Chondrocyte (in vitro differentiated cells): ENCODE data around the gene PINK1. TPM values are rescaled to one million over a fixed set of nuclear protein-coding genes. Genes with fewer than 3 reads are reported as not detected.

Experiments
- DNase-seq: peaks from one replicate; pipeline ENCODE4 v3.0.0; 2021; ENCODE audit warnings: mixed read lengths, low spot score
- H3K27ac Mint-ChIP-seq: one replicate; pipeline ENCODE4 v1.8.0; 2021; ENCODE audit warnings: mild to moderate bottlenecking, moderate library complexity, mixed read lengths; ENCODE audit not compliant: unreplicated experiment
- H3K27me3 Mint-ChIP-seq: 2 replicates; pipeline ENCODE4 v1.8.0; 2021; ENCODE audit warnings: low read depth, mixed read lengths
- H3K36me3 Mint-ChIP-seq: 2 replicates; pipeline ENCODE4 v1.8.0; 2021; ENCODE audit warnings: low read depth, mixed read lengths
- H3K4me1 Mint-ChIP-seq: 2 replicates; pipeline ENCODE4 v1.8.0; 2021; ENCODE audit warnings: low read depth, mild to moderate bottlenecking, mixed read lengths
- H3K4me3 Mint-ChIP-seq: one replicate; pipeline ENCODE4 v1.8.0; 2021; ENCODE audit warnings: mild to moderate bottlenecking, moderate library complexity, mixed read lengths; ENCODE audit not compliant: unreplicated experiment
- H3K9me3 Mint-ChIP-seq: 2 replicates; pipeline ENCODE4 v1.8.0; 2021; ENCODE audit warnings: low read depth, mixed read lengths
- total RNA-seq: library from RNA; stranded (reverse); gene quantifications from 3 replicates; pipeline ENCODE4 v1.2.1, GENCODE V29; 2021
- TF ChIP-seq, protein P1 (sequence below): fragments of 200-600 bp; sonication (generic); IDR thresholded peaks from 2 replicates; pipeline ENCODE4 v1.5.0; 2021; ENCODE audit warnings: antibody characterized with exemption, mild to moderate bottlenecking, moderate library complexity

The PINK1 gene
- total RNA-seq, 1 donor from 2014 or later, result 42.6 TPM

DNA sequence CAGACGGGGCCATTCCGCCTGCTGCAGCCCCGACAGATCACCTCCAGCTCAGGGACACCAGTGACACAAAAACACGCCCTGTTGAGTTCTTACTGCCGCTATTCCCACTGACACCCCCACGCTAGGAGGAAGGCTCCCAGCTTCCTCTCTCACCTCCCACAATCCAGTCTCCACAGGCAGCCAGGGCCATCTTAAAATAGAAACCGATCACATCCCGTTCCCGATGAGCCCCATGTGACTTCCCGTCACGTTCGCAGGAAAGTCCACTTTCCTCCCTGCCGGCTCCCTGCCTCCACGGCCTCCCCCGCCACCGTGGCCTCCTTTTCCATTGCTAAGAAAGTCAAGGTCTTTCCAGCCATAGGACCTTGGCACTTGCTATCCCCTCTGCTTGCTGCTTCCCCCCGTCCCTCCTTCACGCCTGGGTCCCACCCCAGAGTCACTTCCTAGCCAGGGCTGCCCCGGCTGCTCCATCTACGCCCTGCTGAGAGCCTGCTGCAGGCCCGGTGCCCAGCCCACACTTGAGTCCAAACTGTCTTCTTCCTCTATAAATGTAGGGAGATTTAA, 51.9 kb downstream of the PINK1 start:
- H3K9me3 Mint-ChIP-seq, result no peaks in the 10 kb centered on the region
- no peak for DNase-seq
- no peaks in the 10 kb centered on the region for H3K27me3 Mint-ChIP-seq
- TF ChIP-seq, protein P1, sequence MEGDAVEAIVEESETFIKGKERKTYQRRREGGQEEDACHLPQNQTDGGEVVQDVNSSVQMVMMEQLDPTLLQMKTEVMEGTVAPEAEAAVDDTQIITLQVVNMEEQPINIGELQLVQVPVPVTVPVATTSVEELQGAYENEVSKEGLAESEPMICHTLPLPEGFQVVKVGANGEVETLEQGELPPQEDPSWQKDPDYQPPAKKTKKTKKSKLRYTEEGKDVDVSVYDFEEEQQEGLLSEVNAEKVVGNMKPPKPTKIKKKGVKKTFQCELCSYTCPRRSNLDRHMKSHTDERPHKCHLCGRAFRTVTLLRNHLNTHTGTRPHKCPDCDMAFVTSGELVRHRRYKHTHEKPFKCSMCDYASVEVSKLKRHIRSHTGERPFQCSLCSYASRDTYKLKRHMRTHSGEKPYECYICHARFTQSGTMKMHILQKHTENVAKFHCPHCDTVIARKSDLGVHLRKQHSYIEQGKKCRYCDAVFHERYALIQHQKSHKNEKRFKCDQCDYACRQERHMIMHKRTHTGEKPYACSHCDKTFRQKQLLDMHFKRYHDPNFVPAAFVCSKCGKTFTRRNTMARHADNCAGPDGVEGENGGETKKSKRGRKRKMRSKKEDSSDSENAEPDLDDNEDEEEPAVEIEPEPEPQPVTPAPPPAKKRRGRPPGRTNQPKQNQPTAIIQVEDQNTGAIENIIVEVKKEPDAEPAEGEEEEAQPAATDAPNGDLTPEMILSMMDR, result no peak
- no peak overlapping the region for H3K27ac Mint-ChIP-seq
- no peaks in the 10 kb centered on the region for H3K4me1 Mint-ChIP-seq
- no peak overlapping the region for H3K4me3 Mint-ChIP-seq
- no peaks in the 10 kb centered on the region for H3K36me3 Mint-ChIP-seq

DNA sequence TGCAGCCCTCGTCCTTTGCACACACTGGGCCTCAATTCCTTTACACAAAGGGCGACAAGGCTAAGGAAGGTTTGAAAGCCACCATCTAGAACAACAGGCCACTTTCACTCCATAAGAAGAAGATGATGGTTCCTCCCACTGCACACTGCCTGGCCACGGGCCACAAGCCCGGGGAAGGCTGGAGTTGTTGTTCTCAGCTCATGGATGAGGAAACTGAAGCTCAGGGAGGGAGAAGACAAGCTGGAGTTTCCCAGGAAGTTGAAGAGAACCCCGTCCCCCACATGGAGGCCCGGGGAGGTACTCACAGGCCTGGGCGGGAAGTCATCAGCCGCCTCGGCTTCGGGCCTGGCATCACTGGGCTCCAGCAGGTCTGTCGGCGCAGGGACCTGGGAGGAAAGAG, 52.5 kb downstream of the PINK1 start:
- DNase-seq, result no peak
- no peak overlapping the region for H3K27ac Mint-ChIP-seq
- no peaks in the 10 kb centered on the region for H3K9me3 Mint-ChIP-seq
- H3K27me3 Mint-ChIP-seq, result no peaks in the 10 kb centered on the region
- H3K4me3 Mint-ChIP-seq, result no peak overlapping the region
- H3K4me1 Mint-ChIP-seq, result no peaks in the 10 kb centered on the region
- TF ChIP-seq, protein P1, result no peak
- H3K36me3 Mint-ChIP-seq, result no peaks in the 10 kb centered on the region

DNA sequence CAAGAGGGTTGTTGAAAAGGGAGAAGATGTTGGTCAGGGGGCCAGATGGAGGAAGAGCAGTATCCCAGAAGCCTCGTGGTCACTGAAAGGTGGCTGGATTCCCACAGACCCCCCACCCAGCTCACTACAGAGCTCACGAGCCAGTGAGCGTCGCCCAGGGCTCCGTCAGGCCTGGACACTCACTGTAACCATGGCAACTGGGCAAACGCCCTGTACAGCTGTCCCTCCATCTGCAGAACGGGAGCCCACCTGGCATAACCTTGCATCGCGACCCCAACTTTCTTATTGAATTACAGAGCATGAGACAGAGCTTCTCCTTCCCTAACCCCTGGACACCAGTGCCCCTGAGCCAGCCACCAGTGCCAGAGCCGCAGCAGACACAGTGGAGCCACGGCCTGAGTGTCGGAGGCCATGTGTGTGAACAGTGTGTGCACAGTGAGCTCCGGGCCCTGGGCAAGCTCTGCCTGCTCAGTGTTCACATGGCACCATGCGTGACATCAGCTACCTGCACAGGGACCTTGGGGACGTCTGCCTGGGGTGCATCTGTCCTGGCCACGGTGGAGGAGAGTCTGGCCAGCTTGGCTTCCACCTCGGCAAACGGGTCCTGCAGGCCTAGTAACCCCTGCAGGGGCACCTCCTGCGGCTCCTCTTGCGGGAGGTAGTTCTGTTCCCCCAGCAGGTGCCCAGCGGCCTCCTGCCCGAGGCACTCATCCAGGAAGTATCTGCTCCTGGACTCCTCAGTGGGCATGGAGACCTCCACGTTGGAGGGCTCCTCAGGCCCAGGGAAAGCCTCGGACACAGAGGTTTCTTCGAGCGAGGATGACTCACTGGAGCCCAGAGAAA, 53.8 kb downstream of the PINK1 start:
- Mint-ChIP-seq H3K27me3 (no peaks in the 10 kb centered on the region), H3K36me3 (no peaks in the 10 kb centered on the region), H3K27ac (no peak overlapping the region), H3K4me1 (no peaks in the 10 kb centered on the region), H3K9me3 (no peaks in the 10 kb centered on the region), H3K4me3 (no peak overlapping the region)
- no peak for DNase-seq
- TF ChIP-seq, protein P1, result no peak

DNA sequence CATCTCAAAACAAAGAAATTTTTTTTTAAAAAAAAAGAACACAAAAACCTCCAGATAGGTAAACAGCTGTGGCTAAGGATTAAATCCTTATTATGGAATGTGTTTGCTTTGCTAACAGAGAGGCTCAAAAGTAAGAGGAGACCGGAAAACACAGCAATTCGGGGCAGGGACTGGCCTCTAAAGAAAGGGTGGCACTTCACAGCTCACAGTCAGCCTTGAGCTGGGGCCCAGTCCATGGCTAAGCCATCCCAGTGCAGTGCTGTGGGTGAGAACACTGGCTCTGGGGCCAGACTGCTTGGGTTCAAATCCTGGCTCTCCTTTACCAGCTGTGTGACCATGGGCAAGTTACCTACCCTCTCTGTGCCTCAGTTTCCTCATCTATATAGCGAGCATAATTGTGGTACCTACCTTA, 56.4 kb downstream of the PINK1 start:
- Mint-ChIP-seq H3K4me3 (no peak overlapping the region), H3K27me3 (no peaks in the 10 kb centered on the region), H3K4me1 (no peaks in the 10 kb centered on the region), H3K9me3 (no peaks in the 10 kb centered on the region), H3K36me3 (no peaks in the 10 kb centered on the region), H3K27ac (no peak overlapping the region)
- TF ChIP-seq, protein P1, result no peak
- no peak for DNase-seq

DNA sequence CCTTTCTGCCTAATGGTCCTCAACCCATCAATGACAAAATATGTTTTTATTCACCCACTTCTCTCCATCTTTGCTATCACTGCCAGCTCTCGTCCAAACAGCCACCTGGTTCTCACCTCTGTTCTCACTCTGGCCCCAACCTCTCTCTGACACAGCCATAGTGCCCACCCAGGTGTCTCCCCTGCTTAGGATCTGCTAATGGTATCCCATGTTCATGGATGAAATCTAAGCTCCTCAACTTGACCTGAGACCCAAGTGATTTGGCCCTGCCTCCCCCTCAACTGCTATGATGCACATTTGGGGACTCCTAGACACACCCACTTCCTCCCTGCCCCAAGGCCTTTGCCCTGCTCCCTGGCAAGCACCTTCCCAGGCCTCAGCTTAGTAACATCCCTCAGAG, 58.6 kb downstream of the PINK1 start:
- H3K36me3 Mint-ChIP-seq, result no peaks in the 10 kb centered on the region
- no peak overlapping the region for H3K27ac Mint-ChIP-seq
- no peaks in the 10 kb centered on the region for H3K9me3 Mint-ChIP-seq
- no peak for DNase-seq
- no peak overlapping the region for H3K4me3 Mint-ChIP-seq
- TF ChIP-seq, protein P1, result no peak
- H3K27me3 Mint-ChIP-seq, result no peaks in the 10 kb centered on the region
- peaks cover 8% of the 10 kb centered on the region for H3K4me1 Mint-ChIP-seq
